HEK293 (cell line): ENCODE results near the gene C17orf113.

Source experiments
- CTCF ChIA-PET: fragments of 350-600 bp; formaldehyde crosslinking; extraction: SDS; loops from one replicate; lab custom pipeline; 2021; ENCODE audit warnings: antibody characterized with exemption; lab: Yijun Ruan, JAX
- POLR2A ChIA-PET: fragments of 300-600 bp; formaldehyde crosslinking; extraction: SDS; loops from one replicate; lab custom pipeline; 2020; ENCODE audit warnings: antibody characterized with exemption, inconsistent platforms; lab: Yijun Ruan, JAX
- H3K27ac ChIP-seq: fragments of 200-500 bp; sonication (Bioruptor generic); 2 replicates; pipeline ENCODE4 v1.5.1; 2014; ENCODE audit warnings: low read depth, low read length, control low read depth, inconsistent platforms; ENCODE audit errors: extremely low read depth
- H3K36me3 ChIP-seq, 2 experiments: fragments of 200-500 bp in 1 of 2; sonication (Bioruptor generic) in 1 of 2; 1 replicate in 1 of 2; 2 replicates in 1 of 2; pipeline ENCODE4 v1.5.1; 2014 to 2017; ENCODE audit warnings: inconsistent platforms in 2 of 2, low read length in 2 of 2; ENCODE audit not compliant: control insufficient read depth in 2 of 2, insufficient read depth in 1 of 2
- H3K4me1 ChIP-seq: fragments of 200-500 bp; sonication (Bioruptor generic); 2 replicates; pipeline ENCODE4 v1.5.1; 2014; ENCODE audit warnings: mild to moderate bottlenecking, low read length, inconsistent platforms; ENCODE audit not compliant: control insufficient read depth, insufficient read depth
- H3K4me3 ChIP-seq: 2 replicates; pipeline ENCODE4 v1.5.1; 2011; ENCODE audit warnings: low read depth, mild to moderate bottlenecking, control low read depth, low read length, moderate library complexity
- H3K9me3 ChIP-seq: fragments of 200-500 bp; sonication (Bioruptor generic); 2 replicates; pipeline ENCODE4 v1.5.1; 2014; ENCODE audit warnings: low read depth, low read length, inconsistent platforms; ENCODE audit not compliant: control insufficient read depth, insufficient read depth
- TCF7L2 ChIP-seq: IDR thresholded peaks from 2 replicates; pipeline ENCODE4 v1.6.1; 2011; ENCODE audit warnings: low read depth, mild to moderate bottlenecking, inconsistent platforms, low read length, moderate library complexity, borderline replicate concordance
- ZNF324 ChIP-seq: fragments of 450-650 bp; formaldehyde crosslinking; IDR thresholded peaks from 2 replicates; pipeline ENCODE4 v1.5.1; 2016; ENCODE audit warnings: missing biosample characterization, missing genetic modification characterization
- ZNF426 ChIP-seq: fragments of 450-650 bp; formaldehyde crosslinking; IDR thresholded peaks from 2 replicates; pipeline ENCODE4 v1.5.1; 2017; ENCODE audit warnings: missing biosample characterization, missing genetic modification characterization, mild to moderate bottlenecking, inconsistent platforms, moderate library complexity
- ZNF600 ChIP-seq: fragments of 450-650 bp; formaldehyde crosslinking; IDR thresholded peaks from 2 replicates; pipeline ENCODE4 v1.5.1; 2016; ENCODE audit warnings: missing biosample characterization, missing genetic modification characterization
- ZNF610 ChIP-seq: fragments of 450-650 bp; formaldehyde crosslinking; IDR thresholded peaks from 2 replicates; pipeline ENCODE4 v1.5.1; 2016; ENCODE audit warnings: missing biosample characterization, missing genetic modification characterization, borderline replicate concordance
- ZNF76 ChIP-seq: fragments of 450-650 bp; formaldehyde crosslinking; IDR thresholded peaks from 2 replicates; pipeline ENCODE4; 2016; ENCODE audit warnings: low read depth, missing biosample characterization, missing genetic modification characterization, borderline replicate concordance
- TF ChIP-seq, protein P1 (sequence below): fragments of 450-650 bp; formaldehyde crosslinking; IDR thresholded peaks from 2 replicates; pipeline ENCODE4 v1.5.1; 2017; ENCODE audit warnings: missing biosample characterization, missing genetic modification characterization
- TF ChIP-seq, protein P2 (sequence below): fragments of 450-650 bp; formaldehyde crosslinking; IDR thresholded peaks from 2 replicates; pipeline ENCODE4 v1.5.1; 2016; ENCODE audit warnings: missing biosample characterization, missing genetic modification characterization
- TF ChIP-seq, protein P3 (sequence below): fragments of 450-650 bp; formaldehyde crosslinking; IDR thresholded peaks from 2 replicates; pipeline ENCODE4 v1.5.1; 2016; ENCODE audit warnings: missing biosample characterization, missing genetic modification characterization, low read depth
- TF ChIP-seq, protein P4 (sequence below): fragments of 450-650 bp; formaldehyde crosslinking; IDR thresholded peaks from 2 replicates; pipeline ENCODE4 v1.5.1; 2016; ENCODE audit warnings: missing biosample characterization, missing genetic modification characterization
- TF ChIP-seq, protein P5 (sequence below): fragments of 450-650 bp; formaldehyde crosslinking; IDR thresholded peaks from 2 replicates; pipeline ENCODE4 v1.5.1; 2016; ENCODE audit warnings: missing biosample characterization, missing genetic modification characterization
- TF ChIP-seq, protein P6 (sequence below): fragments of 450-650 bp; formaldehyde crosslinking; IDR thresholded peaks from 2 replicates; pipeline ENCODE4; 2016; ENCODE audit warnings: missing biosample characterization, missing genetic modification characterization
- TF ChIP-seq, protein P7 (sequence below): fragments of 450-650 bp; formaldehyde crosslinking; IDR thresholded peaks from 2 replicates; pipeline ENCODE4 v1.5.1; 2017; ENCODE audit warnings: missing biosample characterization, missing genetic modification characterization

The C17orf113 gene

DNA sequence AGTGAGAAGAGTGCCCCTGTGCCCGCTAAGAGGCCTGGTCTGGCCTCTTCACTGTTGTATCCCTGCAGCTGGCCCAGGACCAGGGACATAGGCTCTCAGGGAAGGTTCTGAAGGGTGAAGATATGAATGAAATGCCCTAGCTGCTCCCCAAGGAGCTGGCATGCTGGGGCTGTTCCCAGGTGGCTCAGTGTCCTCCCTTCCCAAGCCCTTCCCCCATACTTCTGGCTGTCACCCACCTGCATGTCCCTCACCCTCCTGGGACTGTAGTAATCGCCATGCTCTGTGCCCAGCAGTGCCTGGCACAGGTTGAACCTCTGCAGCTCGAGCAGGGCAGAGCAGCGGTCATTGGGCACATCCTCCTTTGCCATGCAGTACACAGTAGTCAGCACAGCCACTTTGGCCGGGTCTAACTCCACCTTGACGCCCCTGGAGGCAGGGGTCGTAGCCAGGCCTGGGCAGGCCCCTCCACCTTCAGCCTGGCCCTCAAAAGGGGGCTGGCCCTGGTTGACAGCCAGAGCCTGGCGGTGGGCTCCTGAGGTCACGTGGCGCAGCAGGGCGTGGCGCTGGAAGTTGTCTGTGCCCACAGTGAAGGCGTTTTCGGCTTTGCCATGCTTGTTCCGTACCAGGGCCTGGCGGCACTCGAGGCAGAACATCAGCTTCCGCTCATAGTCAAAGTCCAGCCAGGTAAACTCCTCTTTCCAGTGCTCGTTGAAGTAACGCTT is 7.6 kb downstream of the C17orf113 start:
- Histone ChIP-seq H3K27ac (no peak overlapping the region), H3K4me1 (no peaks in the 10 kb centered on the region), H3K4me3 (no peak overlapping the region), H3K36me3 (no peaks in the 10 kb centered on the region), H3K9me3 (no peaks in the 10 kb centered on the region)
- ChIA-PET POLR2A (interaction anchor here (0.5 to 0.7 kb wide), 2 partner anchors 47 to 56 kb away, joined by 3 to 4 read pairs; no protein-coding TSS in a partner anchor), CTCF (interaction anchor here (0.6 to 2.1 kb wide), 4 partner anchors 13 to 242 kb away, joined by 4 to 13 read pairs (median 4); partner anchors contain the start of gene NKIRAS2)
- peak; percentile 43; the same call in 1 of the 2 replicates for TF ChIP-seq ZNF600 (tag by site-specific recombination)
- TF ChIP-seq, protein P1, sequence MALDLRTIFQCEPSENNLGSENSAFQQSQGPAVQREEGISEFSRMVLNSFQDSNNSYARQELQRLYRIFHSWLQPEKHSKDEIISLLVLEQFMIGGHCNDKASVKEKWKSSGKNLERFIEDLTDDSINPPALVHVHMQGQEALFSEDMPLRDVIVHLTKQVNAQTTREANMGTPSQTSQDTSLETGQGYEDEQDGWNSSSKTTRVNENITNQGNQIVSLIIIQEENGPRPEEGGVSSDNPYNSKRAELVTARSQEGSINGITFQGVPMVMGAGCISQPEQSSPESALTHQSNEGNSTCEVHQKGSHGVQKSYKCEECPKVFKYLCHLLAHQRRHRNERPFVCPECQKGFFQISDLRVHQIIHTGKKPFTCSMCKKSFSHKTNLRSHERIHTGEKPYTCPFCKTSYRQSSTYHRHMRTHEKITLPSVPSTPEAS (tag by site-specific recombination), result no peak

DNA sequence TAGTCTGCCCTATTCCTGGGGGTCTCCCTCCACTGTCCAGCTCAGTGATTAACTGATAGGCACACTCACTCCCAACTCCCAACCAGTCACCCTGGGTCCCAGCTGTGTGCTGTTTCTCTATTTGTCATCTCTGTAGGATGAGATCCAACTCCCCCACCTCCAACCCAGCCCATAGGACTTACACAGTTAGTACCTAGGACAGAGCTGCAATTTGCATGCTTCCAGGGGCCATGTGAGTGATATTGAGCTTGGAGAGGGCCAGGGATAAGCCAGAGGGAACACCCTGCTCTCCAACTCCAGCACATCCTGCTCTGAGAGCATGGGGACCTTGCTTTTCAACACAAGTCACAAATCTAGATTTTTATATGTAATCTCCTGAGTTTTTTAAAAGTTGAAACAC is 8.8 kb downstream of the C17orf113 start:
- ChIA-PET CTCF (interaction anchor here (0.5 to 2.1 kb wide), 10 partner anchors 14 to 1636 kb away, joined by 3 to 13 read pairs (median 4); no protein-coding TSS in a partner anchor), POLR2A (interaction anchor here (0.7 kb wide), 2 partner anchors 24 to 57 kb away, joined by 3 to 4 read pairs; partner anchors contain the start of gene DNAJC7)
- no peaks in the 10 kb centered on the region for H3K36me3 ChIP-seq
- no peak for TF ChIP-seq ZNF610
- TF ChIP-seq, protein P2, sequence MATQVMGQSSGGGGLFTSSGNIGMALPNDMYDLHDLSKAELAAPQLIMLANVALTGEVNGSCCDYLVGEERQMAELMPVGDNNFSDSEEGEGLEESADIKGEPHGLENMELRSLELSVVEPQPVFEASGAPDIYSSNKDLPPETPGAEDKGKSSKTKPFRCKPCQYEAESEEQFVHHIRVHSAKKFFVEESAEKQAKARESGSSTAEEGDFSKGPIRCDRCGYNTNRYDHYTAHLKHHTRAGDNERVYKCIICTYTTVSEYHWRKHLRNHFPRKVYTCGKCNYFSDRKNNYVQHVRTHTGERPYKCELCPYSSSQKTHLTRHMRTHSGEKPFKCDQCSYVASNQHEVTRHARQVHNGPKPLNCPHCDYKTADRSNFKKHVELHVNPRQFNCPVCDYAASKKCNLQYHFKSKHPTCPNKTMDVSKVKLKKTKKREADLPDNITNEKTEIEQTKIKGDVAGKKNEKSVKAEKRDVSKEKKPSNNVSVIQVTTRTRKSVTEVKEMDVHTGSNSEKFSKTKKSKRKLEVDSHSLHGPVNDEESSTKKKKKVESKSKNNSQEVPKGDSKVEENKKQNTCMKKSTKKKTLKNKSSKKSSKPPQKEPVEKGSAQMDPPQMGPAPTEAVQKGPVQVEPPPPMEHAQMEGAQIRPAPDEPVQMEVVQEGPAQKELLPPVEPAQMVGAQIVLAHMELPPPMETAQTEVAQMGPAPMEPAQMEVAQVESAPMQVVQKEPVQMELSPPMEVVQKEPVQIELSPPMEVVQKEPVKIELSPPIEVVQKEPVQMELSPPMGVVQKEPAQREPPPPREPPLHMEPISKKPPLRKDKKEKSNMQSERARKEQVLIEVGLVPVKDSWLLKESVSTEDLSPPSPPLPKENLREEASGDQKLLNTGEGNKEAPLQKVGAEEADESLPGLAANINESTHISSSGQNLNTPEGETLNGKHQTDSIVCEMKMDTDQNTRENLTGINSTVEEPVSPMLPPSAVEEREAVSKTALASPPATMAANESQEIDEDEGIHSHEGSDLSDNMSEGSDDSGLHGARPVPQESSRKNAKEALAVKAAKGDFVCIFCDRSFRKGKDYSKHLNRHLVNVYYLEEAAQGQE, result peak; percentile 90
- no peaks in the 10 kb centered on the region for H3K4me1 ChIP-seq
- no peaks in the 10 kb centered on the region for H3K9me3 ChIP-seq
- no peak overlapping the region for H3K27ac ChIP-seq
- no peak overlapping the region for H3K4me3 ChIP-seq

DNA sequence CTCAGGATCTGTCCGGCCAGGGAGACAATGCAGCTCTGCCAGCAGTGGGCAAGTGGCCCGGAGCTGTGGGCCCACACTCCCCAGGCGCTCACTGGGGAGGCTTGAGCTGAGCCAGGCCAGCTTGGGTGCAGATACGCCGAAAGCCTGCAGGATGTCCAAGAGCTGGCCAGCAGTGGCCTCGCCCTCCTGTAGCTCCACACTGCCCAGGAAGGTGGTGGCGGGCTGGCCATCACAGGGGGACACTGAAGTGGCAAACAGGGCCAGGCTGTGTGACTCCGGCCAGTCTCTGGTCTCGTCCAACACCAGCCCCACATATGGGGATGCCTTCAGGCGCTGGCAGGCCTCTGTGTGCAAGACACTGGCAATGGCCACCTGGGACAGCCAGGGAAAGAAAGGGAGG is 9.6 kb downstream of the C17orf113 start:
- H3K9me3 ChIP-seq, result no peaks in the 10 kb centered on the region
- ChIA-PET POLR2A (interaction anchor here (0.6 to 1.0 kb wide), 4 partner anchors 10 to 35 kb away, joined by 3 to 6 read pairs (median 4); partner anchors contain the start of gene DNAJC7), CTCF (interaction anchor here (0.5 to 2.1 kb wide), 7 partner anchors 15 to 145 kb away, joined by 3 to 13 read pairs (median 6); no protein-coding TSS in a partner anchor)
- TF ChIP-seq, protein P3, sequence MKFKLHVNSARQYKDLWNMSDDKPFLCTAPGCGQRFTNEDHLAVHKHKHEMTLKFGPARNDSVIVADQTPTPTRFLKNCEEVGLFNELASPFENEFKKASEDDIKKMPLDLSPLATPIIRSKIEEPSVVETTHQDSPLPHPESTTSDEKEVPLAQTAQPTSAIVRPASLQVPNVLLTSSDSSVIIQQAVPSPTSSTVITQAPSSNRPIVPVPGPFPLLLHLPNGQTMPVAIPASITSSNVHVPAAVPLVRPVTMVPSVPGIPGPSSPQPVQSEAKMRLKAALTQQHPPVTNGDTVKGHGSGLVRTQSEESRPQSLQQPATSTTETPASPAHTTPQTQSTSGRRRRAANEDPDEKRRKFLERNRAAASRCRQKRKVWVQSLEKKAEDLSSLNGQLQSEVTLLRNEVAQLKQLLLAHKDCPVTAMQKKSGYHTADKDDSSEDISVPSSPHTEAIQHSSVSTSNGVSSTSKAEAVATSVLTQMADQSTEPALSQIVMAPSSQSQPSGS (tag by site-specific recombination), result no peak
- TF ChIP-seq TCF7L2, result no peak
- no peak for TF ChIP-seq ZNF426
- TF ChIP-seq ZNF76 (tag by site-specific recombination), result no peak
- TF ChIP-seq, protein P4, sequence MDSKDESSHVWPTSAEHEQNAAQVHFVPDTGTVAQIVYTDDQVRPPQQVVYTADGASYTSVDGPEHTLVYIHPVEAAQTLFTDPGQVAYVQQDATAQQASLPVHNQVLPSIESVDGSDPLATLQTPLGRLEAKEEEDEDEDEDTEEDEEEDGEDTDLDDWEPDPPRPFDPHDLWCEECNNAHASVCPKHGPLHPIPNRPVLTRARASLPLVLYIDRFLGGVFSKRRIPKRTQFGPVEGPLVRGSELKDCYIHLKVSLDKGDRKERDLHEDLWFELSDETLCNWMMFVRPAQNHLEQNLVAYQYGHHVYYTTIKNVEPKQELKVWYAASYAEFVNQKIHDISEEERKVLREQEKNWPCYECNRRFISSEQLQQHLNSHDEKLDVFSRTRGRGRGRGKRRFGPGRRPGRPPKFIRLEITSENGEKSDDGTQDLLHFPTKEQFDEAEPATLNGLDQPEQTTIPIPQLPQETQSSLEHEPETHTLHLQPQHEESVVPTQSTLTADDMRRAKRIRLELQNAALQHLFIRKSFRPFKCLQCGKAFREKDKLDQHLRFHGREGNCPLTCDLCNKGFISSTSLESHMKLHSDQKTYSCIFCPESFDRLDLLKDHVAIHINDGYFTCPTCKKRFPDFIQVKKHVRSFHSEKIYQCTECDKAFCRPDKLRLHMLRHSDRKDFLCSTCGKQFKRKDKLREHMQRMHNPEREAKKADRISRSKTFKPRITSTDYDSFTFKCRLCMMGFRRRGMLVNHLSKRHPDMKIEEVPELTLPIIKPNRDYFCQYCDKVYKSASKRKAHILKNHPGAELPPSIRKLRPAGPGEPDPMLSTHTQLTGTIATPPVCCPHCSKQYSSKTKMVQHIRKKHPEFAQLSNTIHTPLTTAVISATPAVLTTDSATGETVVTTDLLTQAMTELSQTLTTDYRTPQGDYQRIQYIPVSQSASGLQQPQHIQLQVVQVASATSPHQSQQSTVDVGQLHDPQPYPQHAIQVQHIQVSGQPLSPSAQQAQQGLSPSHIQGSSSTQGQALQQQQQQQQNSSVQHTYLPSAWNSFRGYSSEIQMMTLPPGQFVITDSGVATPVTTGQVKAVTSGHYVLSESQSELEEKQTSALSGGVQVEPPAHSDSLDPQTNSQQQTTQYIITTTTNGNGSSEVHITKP (tag by site-specific recombination), result no peak
- TF ChIP-seq, protein P5, sequence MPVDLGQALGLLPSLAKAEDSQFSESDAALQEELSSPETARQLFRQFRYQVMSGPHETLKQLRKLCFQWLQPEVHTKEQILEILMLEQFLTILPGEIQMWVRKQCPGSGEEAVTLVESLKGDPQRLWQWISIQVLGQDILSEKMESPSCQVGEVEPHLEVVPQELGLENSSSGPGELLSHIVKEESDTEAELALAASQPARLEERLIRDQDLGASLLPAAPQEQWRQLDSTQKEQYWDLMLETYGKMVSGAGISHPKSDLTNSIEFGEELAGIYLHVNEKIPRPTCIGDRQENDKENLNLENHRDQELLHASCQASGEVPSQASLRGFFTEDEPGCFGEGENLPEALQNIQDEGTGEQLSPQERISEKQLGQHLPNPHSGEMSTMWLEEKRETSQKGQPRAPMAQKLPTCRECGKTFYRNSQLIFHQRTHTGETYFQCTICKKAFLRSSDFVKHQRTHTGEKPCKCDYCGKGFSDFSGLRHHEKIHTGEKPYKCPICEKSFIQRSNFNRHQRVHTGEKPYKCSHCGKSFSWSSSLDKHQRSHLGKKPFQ, result no peak
- TF ChIP-seq ZNF324 (tag by site-specific recombination), result no peak
- TF ChIP-seq, protein P6, sequence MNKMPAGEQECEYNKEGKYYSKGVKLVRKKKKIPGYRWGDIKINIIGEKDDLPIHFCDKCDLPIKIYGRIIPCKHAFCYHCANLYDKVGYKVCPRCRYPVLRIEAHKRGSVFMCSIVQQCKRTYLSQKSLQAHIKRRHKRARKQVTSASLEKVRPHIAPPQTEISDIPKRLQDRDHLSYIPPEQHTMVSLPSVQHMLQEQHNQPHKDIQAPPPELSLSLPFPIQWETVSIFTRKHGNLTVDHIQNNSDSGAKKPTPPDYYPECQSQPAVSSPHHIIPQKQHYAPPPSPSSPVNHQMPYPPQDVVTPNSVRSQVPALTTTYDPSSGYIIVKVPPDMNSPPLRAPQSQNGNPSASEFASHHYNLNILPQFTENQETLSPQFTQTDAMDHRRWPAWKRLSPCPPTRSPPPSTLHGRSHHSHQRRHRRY, result no peak
- TF ChIP-seq, protein P7, sequence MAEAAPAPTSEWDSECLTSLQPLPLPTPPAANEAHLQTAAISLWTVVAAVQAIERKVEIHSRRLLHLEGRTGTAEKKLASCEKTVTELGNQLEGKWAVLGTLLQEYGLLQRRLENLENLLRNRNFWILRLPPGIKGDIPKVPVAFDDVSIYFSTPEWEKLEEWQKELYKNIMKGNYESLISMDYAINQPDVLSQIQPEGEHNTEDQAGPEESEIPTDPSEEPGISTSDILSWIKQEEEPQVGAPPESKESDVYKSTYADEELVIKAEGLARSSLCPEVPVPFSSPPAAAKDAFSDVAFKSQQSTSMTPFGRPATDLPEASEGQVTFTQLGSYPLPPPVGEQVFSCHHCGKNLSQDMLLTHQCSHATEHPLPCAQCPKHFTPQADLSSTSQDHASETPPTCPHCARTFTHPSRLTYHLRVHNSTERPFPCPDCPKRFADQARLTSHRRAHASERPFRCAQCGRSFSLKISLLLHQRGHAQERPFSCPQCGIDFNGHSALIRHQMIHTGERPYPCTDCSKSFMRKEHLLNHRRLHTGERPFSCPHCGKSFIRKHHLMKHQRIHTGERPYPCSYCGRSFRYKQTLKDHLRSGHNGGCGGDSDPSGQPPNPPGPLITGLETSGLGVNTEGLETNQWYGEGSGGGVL, result no peak
- TF ChIP-seq, all 188 proteins: peak for 0
- Histone ChIP-seq H3K4me3 (no peak overlapping the region), H3K36me3 (no peaks in the 10 kb centered on the region), H3K27ac (no peak overlapping the region), H3K4me1 (no peaks in the 10 kb centered on the region)
